Stimulated activated CD4-positive, alpha-beta T cell treated with anti-CD3 and anti-CD28 coated beads, Interleukin-1b, Interleukin-23, amount 100 ng/mL, for 4 hours (primary cell): ENCODE measurements around the gene NOS2.
A peak's percentile ranks its signal among the peaks of the same experiment; 100 is the strongest.
"Not testable (repeated sequence)": the region's sequence is repeated elsewhere in the genome, so short reads cannot be mapped to it uniquely, and the experiment has no call there.

Source experiments
- DNase-seq, 2 donors: peaks; one replicate each; pipeline ENCODE4 v3.0.0-alpha.2; 2020; ENCODE audit warnings: low read depth in 2 of 2

NOS2 gene

DNA sequence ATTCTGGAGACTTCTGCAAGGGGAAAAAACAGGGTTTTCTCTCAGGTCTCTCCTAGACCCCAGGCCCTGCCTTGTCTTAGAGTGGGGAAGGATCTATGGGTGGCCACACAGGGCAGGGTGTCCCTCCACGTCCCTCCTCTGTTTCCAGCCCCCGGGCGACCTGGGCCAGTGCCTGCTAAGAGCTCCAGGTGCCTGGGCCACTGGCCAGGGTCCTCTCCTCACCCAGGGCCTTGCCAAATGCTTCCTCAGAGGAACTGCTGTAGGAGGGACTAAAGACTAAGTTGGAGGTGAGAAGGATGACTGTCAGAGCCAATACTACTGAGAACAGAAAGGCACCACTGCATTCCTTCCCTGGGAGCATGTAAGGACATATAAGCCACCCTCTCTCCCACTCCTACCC is 11.4 kb downstream of the NOS2 start:
- DNase-seq: no peak

DNA sequence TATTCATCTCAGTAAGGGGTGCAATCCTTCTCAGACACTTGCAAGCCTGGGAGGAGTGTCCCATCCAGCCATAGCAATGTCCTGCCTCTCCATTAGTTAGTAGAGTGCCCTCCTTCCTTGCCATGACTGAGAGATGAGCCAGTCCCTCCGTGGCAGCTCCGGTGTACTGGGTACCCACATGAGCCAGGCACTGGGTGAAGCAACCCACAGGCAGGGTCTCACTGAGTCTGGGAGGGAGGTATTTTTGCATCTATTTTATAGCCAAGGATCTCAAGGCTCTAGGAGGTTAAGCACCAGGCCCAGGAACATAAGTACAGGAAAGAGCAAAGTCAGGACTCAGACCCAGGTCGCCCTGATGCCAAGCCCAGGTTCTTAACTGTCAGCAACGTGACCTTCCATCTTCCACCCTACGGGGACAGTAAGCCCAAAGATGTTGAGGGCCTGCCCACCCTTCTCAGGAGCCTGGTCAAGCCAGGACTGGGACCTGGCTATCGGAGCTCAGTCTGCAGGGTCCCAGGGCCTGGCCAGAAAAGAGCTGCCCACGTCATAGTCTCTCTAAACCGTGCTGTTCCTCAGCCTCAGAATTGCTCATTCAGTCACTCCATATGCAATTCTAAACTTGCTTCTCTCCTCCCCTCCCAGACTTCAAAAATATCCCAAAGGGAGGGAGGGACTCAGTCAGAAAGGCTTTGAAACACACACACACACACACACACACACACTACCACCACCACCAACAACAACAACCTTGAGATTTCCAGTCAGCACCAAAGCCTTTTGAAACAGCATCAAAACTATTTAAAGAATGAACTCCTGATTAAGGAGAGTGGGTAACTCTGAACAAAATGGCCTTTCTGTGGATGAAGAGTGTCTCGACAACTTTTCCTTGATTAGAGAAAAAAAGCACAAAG is 16.6 kb downstream of the NOS2 start:
- no peak for DNase-seq

DNA sequence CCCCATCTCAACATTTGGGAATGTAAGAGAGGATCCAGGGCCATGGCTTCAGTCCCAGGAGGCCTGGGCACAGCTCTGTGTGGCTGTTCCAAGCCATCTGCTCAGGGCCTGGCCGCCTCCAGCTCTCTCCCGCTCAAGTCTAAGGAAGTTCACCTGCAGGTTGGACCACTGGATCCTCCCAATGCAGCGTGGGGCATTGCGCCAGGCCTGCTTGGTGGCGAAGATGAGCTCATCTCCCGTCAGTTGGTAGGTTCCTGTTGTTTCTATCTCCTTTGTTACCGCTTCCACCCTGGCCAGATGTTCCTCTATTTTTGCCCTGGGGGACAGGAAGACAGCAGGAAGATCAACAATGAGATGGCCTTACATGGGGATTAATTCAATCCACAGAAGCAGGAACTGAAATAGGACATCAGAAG is 17.5 kb downstream of the NOS2 start:
- no peak for DNase-seq

DNA sequence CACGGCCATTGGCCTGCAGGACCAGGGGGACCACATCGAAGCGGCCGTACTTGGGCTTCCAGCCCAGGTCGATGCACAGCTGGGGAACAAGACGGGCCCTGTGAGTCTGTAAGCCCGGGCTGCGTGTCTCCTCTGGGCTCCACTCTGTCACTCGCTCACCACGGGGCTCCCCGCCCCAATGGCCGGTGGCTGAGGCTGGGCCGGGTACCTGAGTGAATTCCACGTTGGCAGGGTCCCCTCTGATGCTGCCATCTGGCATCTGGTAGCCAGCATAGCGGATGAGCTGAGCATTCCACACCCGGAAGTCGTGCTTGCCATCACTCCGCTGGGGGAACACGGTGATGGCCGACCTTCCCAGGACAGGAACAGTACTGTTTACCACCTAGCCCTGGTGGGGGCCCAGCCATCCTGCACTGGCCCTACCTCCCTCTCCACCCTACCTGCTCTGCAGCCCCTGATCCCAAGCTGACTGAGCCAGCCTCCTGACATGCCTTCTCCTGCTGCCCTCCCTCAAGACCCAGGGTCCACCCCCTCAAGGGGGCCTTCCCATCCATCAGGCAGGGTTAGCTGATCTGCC is 19.4 kb downstream of the NOS2 start:
- no peak for DNase-seq

DNA sequence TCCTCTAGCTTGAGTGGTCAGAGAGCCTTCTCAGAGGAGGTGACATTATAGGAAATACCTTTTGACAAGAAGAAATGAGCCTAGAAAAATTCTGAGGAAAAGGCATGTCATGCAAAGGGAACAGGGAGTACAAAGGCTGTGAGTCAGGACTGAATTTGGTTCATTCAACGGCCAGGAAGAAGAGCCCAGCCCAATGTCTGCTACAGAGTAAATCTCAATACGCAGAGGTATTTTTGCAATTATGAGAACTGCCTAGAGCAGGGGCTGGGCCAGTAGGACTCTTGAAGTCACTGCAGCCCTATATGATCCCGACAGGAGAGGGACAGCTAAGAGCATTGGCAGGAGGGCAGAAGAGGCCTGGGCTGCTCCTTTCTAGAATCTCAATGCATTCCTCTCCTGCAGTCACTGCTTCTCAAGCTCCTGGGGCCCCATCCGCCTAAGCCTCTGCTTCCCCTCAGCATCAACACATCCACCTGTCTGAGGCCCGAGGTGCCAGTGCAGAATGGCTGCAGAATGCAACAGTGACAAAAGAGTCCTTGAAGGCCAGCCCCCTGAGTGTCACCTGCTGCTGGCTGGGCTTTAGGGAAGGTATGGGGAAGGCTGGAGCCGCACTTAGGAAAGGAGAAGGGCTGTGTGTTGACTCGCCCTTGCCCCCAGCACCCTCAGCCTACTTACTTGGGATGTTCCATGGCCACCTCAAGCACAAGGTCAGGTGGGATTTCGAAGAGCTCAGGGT is 20.1 kb downstream of the NOS2 start:
- DNase-seq: no peak

DNA sequence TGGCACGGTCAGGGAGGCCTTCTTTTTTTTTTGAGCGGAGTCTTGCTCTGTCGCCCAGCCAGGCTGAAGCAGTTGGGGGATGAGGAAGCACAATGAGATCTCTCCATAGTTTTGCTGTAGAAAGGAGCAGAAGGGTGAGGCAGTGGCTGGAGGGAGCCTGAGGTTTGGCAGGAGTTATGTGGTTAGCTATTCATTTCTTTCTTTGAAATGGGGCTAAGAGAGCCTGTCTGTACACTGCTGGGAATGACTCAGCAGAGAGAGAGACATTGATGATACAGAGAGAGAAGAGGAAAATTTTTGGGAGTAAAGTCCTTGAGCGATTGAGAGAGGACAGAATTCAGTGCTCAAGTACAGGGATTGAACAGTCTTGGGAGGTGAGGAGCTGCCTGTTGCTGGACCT is 22.1 kb downstream of the NOS2 start:
- DNase-seq: no peak

DNA sequence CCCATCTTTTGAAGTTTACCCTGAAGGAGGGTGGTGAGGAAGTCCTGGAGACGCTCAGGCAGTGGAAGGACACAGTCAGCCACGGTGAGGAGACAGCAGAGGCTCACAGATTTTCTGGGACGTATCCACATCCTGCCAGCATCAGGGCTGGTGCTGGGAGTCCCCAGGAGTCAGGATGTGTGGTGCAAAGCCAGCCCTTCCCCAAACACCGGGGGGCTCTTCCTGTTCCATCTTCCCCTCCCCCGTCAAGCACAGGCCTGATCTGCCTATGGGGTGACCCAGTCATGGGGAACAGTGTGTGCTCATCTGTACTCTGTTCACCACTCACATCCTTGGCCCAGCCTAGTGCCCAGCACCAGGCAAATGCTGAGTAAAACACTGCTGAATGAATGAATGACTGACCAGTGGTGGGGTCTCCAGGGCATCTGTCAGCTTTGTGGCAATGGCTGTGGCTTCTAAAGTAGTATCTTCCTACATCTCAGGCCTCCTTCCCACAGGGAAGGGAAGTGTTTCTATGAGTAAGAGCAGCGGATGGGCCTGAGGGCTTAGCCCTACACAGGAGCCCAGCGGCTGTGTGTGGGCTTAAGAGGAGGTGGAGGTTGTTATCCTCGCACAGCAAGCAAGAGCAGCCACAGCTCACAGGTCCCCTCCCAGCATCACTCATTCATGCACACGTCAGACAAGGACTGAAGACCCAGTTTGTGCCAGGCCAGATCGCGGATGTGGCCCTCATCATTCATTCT is 23.3 kb downstream of the NOS2 start:
- no peak for DNase-seq

DNA sequence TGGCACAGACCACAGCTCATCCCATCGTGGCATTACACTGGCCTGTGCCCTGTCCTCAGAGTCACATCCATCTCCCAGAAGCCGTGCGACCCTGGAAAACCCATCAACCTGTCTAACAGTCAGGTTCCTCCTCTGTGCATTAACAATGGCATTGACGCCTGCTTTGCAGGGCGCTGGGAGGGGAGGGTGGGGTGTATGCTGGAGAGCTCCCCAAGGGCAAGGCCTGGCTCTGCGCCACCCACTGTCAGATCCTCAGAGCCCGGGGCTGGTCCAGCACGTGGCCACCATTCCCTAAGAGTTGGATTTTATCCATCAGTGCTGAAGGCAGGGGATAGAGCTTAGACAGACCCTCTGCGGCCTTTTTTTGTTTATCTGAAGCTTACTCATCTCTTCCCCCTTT is 28.7 kb downstream of the NOS2 start:
- no peak for DNase-seq

DNA sequence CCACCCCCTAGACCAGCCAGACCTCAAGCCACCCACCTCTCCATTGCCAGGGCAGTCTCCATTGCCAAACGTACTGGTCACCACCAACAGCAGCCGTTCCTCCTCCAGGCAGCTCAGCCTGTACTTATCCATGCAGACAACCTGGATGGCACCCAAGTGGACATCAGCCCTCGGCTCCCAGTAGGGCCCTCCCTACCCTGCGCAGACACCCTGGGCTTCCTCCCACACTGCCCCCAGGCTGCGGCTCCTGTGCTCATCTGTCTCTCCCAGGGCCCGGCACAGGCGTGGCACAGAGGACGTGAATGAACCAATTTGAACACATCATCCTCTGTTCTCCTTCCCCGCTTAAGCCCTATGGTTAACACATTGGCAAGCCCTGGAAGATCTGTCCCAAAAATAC is 29.5 kb downstream of the NOS2 start:
- no peak for DNase-seq

DNA sequence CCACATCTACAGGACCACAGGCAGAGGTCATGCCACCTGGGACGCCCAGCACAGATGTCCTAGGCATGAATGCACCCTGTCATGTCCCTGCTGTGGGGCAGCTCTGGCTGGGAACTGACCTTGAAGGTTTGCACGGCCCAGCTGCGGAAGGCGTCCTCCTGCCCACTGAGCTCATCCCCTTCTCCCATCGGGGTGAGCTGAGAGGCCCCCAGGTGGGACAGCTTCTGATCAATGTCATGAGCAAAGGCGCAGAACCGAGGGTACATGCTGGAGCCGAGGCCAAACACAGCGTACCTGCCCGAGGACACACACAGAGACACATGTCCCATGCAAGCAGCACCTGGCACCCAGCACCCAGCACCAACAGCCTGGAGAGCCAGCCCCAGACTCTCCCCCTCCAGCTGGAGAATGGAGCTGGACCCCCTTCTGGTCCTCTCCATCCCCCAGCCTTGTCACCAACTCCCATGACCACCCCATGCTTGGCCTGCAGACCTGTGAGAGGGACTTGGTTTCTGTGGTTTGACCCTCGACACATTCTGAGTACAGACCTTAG is 31.4 kb downstream of the NOS2 start:
- no peak for DNase-seq

DNA sequence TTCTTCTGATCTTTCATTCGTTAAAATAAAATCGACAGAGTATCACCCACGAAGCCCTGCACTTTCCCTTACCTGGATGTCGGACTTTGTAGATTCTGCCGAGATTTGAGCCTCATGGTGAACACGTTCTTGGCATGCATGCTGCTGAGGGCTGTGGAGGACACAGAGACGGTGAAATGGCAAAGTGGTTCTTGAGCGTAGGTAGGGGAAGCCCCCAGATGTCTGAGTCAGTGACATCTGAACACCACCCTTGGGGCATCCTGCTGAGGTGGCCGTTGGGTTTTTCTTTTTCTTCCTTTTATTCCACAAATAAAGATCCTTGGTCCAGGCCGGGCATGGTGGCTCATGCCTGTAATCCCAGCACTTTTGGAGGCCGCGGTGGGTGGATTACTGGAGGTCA is 33.9 kb downstream of the NOS2 start:
- no peak for DNase-seq

DNA sequence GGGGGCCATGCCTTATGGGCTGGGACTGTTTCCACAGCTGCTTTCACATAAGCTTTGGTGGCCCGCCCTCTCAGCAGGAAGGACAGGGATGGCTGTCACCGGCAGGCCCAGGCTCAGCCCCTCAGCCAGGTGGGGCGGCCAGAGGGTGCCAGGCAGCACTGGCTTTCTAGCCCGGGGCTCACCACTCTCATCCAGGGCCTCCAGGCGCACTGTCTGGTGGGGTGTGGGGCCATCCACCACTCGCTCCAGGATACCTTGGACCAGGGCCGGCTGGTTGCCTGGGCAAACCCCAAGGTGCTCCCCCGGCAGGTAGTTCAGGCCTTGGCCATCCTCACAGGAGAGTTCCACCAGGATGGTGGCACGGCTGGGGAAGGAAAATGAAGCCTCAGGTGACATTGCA is 35.0 kb downstream of the NOS2 start:
- DNase-seq: no peak

DNA sequence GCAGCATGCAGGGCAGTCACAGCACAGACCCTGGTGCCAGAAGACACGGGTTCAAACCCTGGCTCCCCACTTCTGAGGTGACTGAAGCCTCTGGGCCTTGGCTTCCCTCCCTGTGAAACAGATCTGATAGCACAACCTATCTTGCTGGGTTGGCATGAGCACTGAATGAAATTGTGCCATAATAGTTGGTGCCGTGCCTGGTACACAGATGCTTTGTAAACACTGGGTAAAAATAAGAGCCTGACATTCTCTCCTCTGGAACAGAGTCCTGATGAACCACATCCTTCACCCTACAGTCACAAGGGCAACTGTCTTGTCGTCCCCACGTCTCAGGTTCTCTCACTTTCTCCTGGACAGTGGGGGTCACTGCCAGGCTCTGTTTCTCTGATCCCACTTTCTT is 35.7 kb downstream of the NOS2 start:
- no peak for DNase-seq

DNA sequence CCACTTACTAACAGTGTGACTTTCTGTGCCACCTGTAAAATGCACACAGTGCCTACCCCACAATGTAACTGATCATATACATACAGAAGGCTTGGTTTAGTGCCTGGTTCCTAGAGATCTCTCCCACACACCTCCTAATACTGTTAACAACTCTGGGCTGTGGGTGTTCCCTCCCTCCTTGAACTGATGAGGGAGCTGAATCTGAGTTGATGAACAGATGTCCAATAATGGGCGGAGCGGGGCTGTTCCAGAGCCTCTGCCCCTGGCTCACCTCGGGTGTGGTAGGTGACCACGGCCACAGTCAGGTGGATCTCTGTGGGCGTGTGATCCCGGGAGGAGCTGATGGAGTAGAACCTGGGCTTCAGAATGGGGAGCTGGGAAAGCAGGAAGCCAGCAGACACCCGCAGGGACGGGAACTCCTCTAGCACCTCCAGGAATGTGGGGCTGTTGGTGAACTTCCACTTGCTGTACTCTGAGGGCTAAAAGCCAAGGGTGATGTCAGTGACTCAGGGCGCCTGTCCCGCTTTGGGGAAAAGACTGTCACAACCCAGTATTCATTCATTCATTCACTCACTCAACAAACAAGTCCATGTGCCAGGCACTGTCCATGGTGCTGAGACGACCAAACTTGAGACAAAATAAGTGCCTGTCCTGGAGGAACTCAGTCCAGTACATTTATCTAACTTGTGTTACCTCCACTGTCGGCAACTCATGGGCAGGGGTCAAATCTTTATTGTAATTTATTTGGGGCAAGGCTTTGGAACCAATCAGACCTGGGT is 37.6 kb downstream of the NOS2 start:
- no peak for DNase-seq

DNA sequence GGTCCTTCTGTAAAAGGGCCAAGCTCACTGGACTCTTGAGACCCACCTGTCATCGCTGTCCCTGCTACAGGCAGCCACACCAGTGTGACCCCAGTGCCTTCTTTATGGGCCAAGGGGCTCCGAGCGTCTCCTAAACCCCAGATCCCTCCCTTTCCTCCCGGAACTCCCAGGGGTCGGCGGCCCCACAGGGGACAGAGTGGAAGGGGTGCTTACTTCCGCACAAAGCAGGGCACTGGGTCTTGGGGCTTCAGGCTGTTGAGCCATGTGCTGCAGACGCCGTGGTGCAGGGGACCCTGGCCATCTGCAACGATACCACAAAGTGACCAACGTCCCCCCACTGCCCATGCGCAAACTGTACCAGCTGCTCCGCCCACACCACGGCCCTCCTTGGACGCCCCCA is 39.4 kb downstream of the NOS2 start:
- not testable (repeated sequence) for DNase-seq

DNA sequence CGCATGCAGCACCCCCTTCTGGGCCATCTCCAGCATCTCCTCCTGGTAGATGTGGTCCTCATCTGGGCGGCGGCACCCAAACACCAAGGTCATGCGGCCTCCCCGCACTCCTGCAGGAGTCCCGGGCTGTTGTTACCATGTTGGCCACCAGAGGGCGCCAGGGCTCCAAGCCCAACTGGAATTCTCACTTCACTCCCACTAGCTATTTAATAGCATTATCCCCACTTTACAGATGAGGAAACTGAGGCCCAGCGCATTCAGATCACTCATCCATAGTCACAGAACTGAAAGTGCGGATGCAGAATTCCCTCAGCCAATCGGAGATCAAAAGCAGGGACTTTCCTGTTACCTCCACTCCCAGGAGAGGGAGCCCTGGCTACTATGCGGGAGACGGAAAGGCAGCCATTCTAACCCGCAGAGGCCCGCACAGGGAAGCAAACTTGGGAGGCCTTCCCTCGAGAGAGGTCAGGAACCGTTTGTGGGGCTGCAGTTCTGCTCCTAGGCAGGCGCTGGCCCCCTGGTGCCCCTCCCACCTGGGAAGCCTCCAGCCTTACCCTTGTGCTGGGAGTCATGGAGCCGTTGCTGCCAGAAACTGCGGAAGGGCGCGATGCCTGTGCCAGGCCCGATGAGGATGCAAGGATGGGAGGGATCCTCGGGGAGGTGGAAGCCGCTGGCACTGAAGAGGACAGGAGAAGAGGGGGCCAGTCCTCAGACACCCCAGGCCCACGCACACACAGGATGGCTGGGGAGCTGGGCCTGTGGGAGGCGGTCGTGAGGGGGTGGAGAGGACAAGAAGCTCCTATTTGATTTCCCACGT is 40.1 kb downstream of the NOS2 start:
- DNase-seq: peak; percentile 65 to 70

DNA sequence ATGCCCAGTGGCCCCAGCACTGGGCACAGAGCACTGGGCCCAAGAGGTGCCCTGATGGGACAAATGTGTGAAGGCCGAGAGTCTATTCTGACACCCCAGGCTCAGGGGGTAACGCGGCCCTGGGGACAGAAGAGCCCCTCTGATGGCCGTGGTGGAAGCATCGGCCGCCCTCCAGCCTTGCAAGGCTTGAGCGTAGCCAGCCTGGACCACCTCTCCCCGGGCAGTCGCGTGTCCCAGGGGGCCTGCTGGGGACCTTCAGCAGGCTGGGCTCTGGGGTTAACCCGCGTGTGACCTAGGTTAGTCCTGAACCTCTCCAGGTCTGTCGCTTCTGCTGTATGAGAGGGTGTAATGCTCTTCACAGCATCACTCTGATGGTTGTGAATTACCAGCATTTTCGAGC is 40.8 kb downstream of the NOS2 start:
- no peak for DNase-seq

DNA sequence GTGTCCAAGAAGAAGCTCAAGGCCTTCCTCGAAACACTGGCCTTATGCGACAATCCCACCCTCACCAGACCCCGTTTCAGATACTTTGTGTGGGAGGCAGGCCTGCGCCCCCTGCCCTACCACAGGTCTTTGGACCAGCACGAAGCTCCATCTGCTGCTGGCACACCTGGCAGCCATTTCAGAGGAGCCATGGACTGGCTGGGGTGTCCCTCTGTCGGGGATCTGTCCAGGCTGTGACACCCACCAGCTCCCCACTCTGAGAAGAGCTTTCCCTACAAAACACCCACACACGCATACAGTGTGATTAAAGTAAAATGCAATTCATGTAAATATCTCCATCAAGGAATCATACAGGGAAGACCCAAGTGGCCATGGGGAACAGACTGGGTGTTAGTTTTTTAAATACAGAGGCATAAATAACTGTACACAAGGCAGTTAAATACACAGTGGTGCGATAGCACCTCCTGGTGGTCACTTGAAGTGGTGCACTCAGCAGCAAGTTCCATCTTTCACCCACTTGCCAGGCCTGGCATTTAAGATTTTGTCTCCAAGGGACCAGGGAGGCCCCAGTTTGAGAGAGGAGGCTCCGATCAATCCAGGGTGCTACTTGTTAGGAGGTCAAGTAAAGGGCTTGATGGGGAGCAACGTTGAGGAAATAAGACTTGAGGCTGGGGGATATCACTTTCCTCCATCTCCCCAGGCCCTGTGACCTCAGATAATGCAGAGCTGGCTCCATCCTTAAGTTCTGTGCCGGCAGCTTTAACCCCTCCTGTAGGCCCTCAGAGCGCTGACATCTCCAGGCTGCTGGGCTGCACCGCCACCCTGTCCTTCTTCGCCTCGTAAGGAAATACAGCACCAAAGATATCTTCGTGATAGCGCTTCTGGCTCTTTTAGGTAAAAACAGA is 43.6 kb downstream of the NOS2 start:
- DNase-seq: peak; percentile 30 to 46
